ENCODE results near the gene LCN15. TPM values are rescaled to one million over a fixed set of nuclear protein-coding genes. Genes with fewer than 3 reads are reported as not detected.
"Not testable (repeated sequence)": the region's sequence is repeated elsewhere in the genome, so short reads cannot be mapped to it uniquely, and the experiment has no call there.

The LCN15 gene
- total and polyA plus RNA-seq, 7 donors: 0.70 to 9.0 (median 6.6) TPM; not detected in 4

DNA sequence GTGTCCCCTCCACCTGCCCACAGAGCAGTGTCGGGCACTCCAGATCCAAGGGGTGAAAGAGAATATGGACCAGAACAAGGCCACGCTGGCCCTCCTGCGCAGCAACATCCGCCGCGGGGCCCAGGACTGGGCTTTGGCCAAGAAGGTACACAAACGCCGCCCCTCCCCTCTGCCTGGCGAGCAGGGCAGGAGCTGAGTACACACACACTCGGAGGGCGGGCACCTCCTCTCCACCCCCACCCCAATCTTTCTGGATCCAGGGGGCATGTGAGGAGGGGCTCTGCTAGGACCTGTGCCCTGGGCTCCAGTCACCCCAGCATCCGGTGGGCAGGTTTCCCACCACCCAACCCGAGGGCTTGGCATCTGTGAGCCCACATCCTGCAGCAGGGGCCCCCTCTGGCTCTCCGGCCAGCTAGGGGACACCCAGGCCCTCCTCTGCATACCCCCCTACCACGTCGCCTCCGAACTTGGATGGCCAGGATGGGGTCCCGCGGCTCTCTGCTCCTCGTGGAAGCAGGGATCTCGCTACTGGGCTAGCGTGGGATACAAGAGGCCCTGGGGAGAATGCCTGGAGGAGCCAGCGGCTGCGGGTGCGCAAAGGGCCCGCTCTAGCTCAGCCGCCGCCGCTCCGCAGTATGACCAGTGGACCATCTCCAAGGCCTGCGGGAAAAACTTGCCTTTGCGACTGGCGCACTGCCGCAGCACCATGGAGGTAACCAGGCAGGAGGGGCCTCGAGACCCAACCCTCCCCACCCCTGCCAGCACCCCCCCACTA, 34.9 kb upstream of the LCN15 start:
- peaks cover 40 to 70% (median 56%) of the 10 kb centered on the region in 3 donors for H3K27me3 ChIP-seq
- H3K36me3 ChIP-seq: no peaks in the 10 kb centered on the region
- WGBS, 2 donors: 6 to 26% methylated on average over 35 of the region's 35 CpGs
- H3K9me3 ChIP-seq: no peaks in the 10 kb centered on the region
- no peak overlapping the region for H3K27ac ChIP-seq
- peak overlapping the region in 3 of 4 donors; percentile 12 to 36 (median 33) for H3K4me3 ChIP-seq
- DNase-seq: no peak
- intact Hi-C loops (cut with DNase I): no loop called here
- peaks cover 0 to 22% (median 18%) of the 10 kb centered on the region in 4 donors for H3K4me1 ChIP-seq
- peak in 1 of 2 donors; percentile 31 for TF ChIP-seq POLR2A (IDR thresholded peaks at IDR 0.05)
- TF ChIP-seq EP300 (IDR thresholded peaks at IDR 0.05): no peak
- TF ChIP-seq, protein P1, sequence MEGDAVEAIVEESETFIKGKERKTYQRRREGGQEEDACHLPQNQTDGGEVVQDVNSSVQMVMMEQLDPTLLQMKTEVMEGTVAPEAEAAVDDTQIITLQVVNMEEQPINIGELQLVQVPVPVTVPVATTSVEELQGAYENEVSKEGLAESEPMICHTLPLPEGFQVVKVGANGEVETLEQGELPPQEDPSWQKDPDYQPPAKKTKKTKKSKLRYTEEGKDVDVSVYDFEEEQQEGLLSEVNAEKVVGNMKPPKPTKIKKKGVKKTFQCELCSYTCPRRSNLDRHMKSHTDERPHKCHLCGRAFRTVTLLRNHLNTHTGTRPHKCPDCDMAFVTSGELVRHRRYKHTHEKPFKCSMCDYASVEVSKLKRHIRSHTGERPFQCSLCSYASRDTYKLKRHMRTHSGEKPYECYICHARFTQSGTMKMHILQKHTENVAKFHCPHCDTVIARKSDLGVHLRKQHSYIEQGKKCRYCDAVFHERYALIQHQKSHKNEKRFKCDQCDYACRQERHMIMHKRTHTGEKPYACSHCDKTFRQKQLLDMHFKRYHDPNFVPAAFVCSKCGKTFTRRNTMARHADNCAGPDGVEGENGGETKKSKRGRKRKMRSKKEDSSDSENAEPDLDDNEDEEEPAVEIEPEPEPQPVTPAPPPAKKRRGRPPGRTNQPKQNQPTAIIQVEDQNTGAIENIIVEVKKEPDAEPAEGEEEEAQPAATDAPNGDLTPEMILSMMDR (IDR thresholded peaks at IDR 0.05): no peak
- no peak for TF ChIP-seq POLR2AphosphoS5 (IDR thresholded peaks at IDR 0.05)

DNA sequence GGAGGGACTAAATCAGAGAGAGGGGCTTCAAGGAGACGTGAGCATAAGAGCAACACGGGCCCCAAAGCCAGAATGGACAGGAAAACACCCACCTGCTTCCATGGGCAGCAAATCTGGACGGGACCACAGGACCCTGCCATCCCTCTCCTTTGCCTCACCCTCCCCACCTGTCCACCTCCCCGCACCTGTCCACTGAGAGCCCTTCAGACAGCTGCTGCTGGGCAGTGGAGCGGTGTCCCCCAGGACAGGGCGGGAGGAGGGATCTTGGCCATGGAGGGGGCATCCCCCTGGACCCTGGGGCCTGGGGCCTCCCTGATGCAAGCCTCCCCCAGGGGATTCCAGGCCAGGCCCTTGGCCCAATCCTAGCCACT, 34.4 kb upstream of the LCN15 start:
- intact Hi-C loops (cut with DNase I): no loop called here
- peaks cover 0 to 22% (median 18%) of the 10 kb centered on the region in 4 donors for H3K4me1 ChIP-seq
- H3K36me3 ChIP-seq: no peaks in the 10 kb centered on the region
- DNase-seq: no peak
- WGBS, 2 donors: 34 to 76% methylated on average over 6 of the region's 6 CpGs
- H3K27me3 ChIP-seq: peaks cover 40 to 70% (median 56%) of the 10 kb centered on the region in 3 donors
- no peak overlapping the region for H3K4me3 ChIP-seq
- TF ChIP-seq, protein P1 (IDR thresholded peaks at IDR 0.05): no peak
- TF ChIP-seq POLR2AphosphoS5 (IDR thresholded peaks at IDR 0.05): no peak
- TF ChIP-seq EP300 (IDR thresholded peaks at IDR 0.05): no peak
- TF ChIP-seq POLR2A (IDR thresholded peaks at IDR 0.05): no peak
- no peaks in the 10 kb centered on the region for H3K9me3 ChIP-seq
- no peak overlapping the region for H3K27ac ChIP-seq

DNA sequence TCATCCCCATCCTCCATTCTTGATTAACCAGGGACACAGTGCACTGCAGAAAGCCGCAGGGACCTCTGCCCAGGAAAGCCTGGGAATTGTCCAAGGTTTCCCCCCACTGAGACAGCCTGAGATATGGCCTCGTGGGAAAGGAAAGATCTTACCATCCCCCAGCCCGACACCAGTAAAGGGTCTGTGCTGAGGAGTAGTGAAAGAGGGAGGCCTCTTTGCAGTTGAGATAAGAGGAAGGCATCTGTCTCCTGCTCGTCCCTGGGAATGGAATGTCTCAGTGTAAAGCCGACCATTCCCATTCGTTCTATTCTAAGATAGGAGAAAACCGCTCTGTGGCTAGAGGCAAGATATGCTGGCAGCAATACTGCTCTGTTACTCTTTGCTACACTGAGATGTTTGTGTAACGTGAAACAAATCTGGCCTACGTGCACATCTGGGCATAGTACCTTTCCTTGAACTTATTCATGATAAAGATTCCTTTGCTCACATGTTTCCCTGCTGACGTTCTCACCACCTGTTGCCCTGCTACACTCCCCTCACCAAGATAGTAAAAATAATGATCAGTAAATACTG, 32.5 kb upstream of the LCN15 start:
- intact Hi-C loops (cut with DNase I): not testable (repeated sequence)
- H3K4me1 ChIP-seq: peaks cover 0 to 30% (median 26%) of the 10 kb centered on the region in 4 donors

DNA sequence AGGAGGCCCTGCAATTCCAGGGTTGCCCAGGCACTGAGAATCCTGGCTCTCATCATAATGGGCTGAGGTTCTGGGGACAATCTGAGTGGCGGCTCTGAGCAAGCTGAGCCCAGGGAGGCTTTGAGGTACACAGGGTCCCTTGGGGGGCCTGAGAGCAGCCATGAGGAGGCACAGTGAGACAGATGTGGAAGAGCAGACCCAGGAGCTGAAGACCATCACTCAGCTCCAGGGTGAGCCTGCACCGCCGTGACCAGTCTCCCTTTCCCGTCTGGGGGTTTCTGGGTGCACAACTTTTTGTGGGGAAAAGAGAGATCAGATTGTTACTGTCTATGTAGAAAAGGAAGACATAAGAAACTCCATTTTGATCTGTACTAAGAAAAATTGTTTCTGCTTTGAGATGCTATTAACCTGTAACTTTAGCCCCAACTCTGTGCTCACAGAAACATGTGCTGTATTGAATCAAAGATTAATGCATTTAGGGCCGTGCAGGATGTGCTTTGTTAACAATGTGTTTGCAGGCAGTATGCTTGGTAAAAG, 32.0 kb upstream of the LCN15 start, which contains the start of gene CCDC183:
Gene CCDC183 (plus strand): TSS at position 101 of the 537 bp plus-strand sequence. CDS start 60 bp downstream, at position 161.
- Histone ChIP-seq H3K4me1 (peaks cover 0 to 35% (median 31%) of the 10 kb centered on the region in 4 donors), H3K36me3 (no peaks in the 10 kb centered on the region), H3K27ac (no peak within 1 kb of the TSS), H3K4me3 (no peak within 1 kb of the TSS), H3K27me3 (peaks cover 37 to 57% (median 43%) of the 10 kb centered on the region in 3 donors), H3K9me3 (no peaks in the 10 kb centered on the region)
- intact Hi-C loops (cut with DNase I): no loop called here
- WGBS, 2 donors: 41 to 53% methylated on average over 5 of the region's 5 CpGs
- TF ChIP-seq EP300 (IDR thresholded peaks at IDR 0.05): no peak
- TF ChIP-seq, protein P1 (IDR thresholded peaks at IDR 0.05): no peak
- TF ChIP-seq POLR2AphosphoS5 (IDR thresholded peaks at IDR 0.05): no peak
- no peak for TF ChIP-seq POLR2A (IDR thresholded peaks at IDR 0.05)
- no peak for DNase-seq

More for the DNA sequence above, 32.5 kb upstream of the LCN15 start:
- DNase-seq, H3K36me3 ChIP-seq, H3K9me3 ChIP-seq, H3K4me3 ChIP-seq, H3K27ac ChIP-seq: not testable (repeated sequence)
- WGBS, 2 donors: 12 to 22% methylated on average over 10 of the region's 10 CpGs
- peaks cover 40 to 62% (median 49%) of the 10 kb centered on the region in 3 donors for H3K27me3 ChIP-seq

DNA sequence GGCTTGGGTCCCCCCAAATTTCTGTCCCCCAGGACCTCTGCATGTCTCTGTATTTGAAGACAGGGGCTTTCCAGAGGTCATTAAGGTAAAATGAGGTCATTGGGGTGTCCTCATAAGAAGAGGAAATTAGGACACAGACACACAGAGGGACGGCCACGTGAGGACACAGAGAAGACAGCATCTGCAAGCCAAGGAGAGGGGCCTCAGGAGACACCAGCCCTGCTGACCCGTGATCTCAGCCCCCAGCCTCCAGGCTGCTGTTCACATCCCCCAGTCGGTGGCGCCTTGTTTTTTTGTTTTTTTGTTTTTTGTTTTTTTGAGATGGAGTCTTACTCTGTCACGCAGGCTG, 30.7 kb upstream of the LCN15 start:
- DNase-seq: no peak
- Histone ChIP-seq H3K27me3 (peaks cover 24 to 44% (median 30%) of the 10 kb centered on the region in 3 donors), H3K36me3 (no peaks in the 10 kb centered on the region), H3K4me3 (no peak overlapping the region), H3K9me3 (no peaks in the 10 kb centered on the region), H3K27ac (no peak overlapping the region), H3K4me1 (peaks cover 0 to 27% (median 26%) of the 10 kb centered on the region in 4 donors)
- no peak for TF ChIP-seq POLR2AphosphoS5 (IDR thresholded peaks at IDR 0.05)
- WGBS, 2 donors: 71 to 80% methylated on average over 6 of the region's 6 CpGs
- intact Hi-C loops (cut with DNase I): loop anchor here (5.0 kb wide), 2 partner anchors 72 to 92 kb away; partner anchors contain the start of genes EDF1 and TRAF2

Data from sigmoid colon (tissue), 7 donors.